Tibial nerve (tissue), 4 donors: ENCODE data around the gene FSTL4.

Source experiments
- CTCF ChIP-seq, 5 experiments: fragments of 200-600 bp in 3 of 5; fragments of 450-650 bp in 2 of 5; sonication (generic) in 3 of 5; IDR thresholded peaks; one replicate each; pipeline ENCODE4 v1.5.1; 2016 to 2019; ENCODE audit warnings: antibody characterized with exemption in 5 of 5, mild to moderate bottlenecking in 3 of 5, moderate library complexity in 2 of 5
- EP300 ChIP-seq, 2 donors: sonication (generic); formaldehyde crosslinking; IDR thresholded peaks; one replicate each; pipeline ENCODE4 v1.6.1; 2017; ENCODE audit warnings: antibody characterized with exemption in 2 of 2, mild to moderate bottlenecking in 1 of 2
- POLR2A ChIP-seq, 2 donors: fragments of 450-650 bp; IDR thresholded peaks; one replicate each; pipeline ENCODE4 v1.6.1; 2017; ENCODE audit warnings: antibody characterized with exemption in 2 of 2, mild to moderate bottlenecking in 2 of 2, moderate library complexity in 2 of 2

- TF ChIP-seq EP300 (IDR thresholded peaks at IDR 0.05) (no peak), CTCF (IDR thresholded peaks at IDR 0.05) (no peak), POLR2A (IDR thresholded peaks at IDR 0.05) (no peak)
These were observed 251.5 kb downstream of the FSTL4 start for GRCh38 chr5:133360693-133361472.
